IPS-20b (cell line): ENCODE results near the gene SLC35B4.

Experiments used
- H3K27ac ChIP-seq: one replicate; pipeline ENCODE4 v1.5.1; 2013; ENCODE audit warnings: low read length
- H3K27me3 ChIP-seq: 2 replicates; pipeline ENCODE4 v1.6.1; 2013; ENCODE audit warnings: mild to moderate bottlenecking, low read length, inconsistent platforms; ENCODE audit not compliant: insufficient read depth
- H3K36me3 ChIP-seq: 2 replicates; pipeline ENCODE4 v1.6.1; 2013; ENCODE audit warnings: low read depth, mild to moderate bottlenecking, inconsistent platforms, low read length, moderate library complexity; ENCODE audit not compliant: insufficient read depth
- H3K4me1 ChIP-seq: 2 replicates; pipeline ENCODE4 v1.6.1; 2013; ENCODE audit warnings: mild to moderate bottlenecking, control low read depth, inconsistent platforms, low read length, moderate library complexity; ENCODE audit not compliant: insufficient read depth
- H3K4me3 ChIP-seq: 2 replicates; pipeline ENCODE4 v1.5.1; 2013; ENCODE audit warnings: mild to moderate bottlenecking, low read length, inconsistent platforms
- H3K9ac ChIP-seq: 2 replicates; pipeline ENCODE4 v1.6.1; 2013; ENCODE audit warnings: low read depth, mild to moderate bottlenecking, inconsistent platforms, low read length, moderate library complexity
- H3K9me3 ChIP-seq: 2 replicates; pipeline ENCODE4 v1.6.1; 2013; ENCODE audit warnings: mild to moderate bottlenecking, low read depth, low read length, inconsistent platforms; ENCODE audit not compliant: insufficient read depth

Gene SLC35B4

DNA sequence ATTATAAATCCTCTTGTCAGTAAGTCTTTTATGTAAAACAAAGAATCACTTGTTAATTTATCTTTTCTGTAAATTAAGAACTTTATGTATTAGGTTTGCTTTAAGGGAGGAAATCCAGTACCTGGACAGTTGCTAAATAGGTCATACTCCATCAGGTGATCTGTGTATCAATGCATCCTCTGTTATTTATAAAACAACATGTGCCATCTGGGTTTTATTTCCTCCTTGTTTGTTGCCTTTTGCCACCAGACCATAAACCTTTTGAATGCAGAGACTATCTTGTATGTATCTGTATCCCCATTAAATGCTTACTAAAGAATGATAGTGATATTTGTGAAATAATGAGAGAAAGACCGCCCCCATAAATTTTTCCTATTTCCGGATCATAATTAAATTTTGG lies 70.0 kb downstream of the SLC35B4 start:
- no peaks in the 10 kb centered on the region for H3K27me3 ChIP-seq
- no peaks in the 10 kb centered on the region for H3K9me3 ChIP-seq
- H3K27ac ChIP-seq: no peak overlapping the region
- H3K9ac ChIP-seq: no peak overlapping the region
- H3K4me1 ChIP-seq: no peaks in the 10 kb centered on the region
- no peak overlapping the region for H3K4me3 ChIP-seq
- no peaks in the 10 kb centered on the region for H3K36me3 ChIP-seq

DNA sequence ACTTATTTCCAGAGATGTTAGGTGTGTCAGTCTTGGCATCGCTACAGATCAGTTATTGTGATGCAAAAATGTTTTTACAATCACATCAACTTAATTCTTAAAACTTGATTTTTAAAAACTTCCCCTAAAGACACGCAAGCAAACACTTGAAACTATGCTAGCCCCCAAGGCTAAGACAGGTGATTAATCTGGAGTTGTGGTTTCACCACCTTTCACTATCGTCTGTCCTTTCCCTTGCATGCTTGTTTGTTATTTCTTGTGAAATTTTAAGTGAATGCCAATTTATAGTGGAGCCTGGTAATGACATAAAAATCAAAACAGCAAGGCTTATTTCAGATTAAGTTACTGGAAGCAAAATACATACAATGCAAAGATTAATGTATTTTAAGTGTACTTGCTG lies 70.4 kb downstream of the SLC35B4 start:
- H3K4me3 ChIP-seq: no peak overlapping the region
- no peak overlapping the region for H3K27ac ChIP-seq
- H3K4me1 ChIP-seq: no peaks in the 10 kb centered on the region
- H3K9me3 ChIP-seq: no peaks in the 10 kb centered on the region
- H3K27me3 ChIP-seq: no peaks in the 10 kb centered on the region
- no peaks in the 10 kb centered on the region for H3K36me3 ChIP-seq
- no peak overlapping the region for H3K9ac ChIP-seq

DNA sequence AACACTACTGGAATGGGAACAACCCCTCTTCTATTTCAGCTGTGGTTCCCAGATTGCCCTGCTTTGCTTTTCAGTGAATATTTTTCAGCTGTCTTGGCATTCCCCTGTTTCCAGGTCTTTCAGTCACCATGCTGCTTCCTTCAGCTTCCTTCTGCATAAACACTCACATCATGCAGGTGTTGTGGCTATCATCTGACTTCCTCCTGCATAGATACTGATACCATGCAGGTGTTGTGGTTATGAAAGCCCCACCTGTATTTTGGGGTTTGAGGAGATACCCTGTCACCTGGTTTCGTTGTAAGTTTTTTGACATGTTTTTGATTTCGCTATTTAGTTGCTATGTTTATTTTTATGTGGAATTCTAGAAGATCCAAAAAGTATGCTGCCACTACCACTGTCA lies 71.5 kb downstream of the SLC35B4 start:
- no peak overlapping the region for H3K27ac ChIP-seq

More for the DNA sequence above, 71.5 kb downstream of the SLC35B4 start:
- peaks cover under 1% of the 10 kb centered on the region; the same call in 1 of the 2 replicates for H3K9me3 ChIP-seq
- no peak overlapping the region for H3K4me3 ChIP-seq
- no peak overlapping the region for H3K9ac ChIP-seq
- no peaks in the 10 kb centered on the region for H3K36me3 ChIP-seq
- H3K4me1 ChIP-seq: no peaks in the 10 kb centered on the region
- H3K27me3 ChIP-seq: no peaks in the 10 kb centered on the region
